HG02885 (cell line): Measurements from ENCODE around the gene L3MBTL4.
"Not testable (repeated sequence)": the region's sequence is repeated elsewhere in the genome, so short reads cannot be mapped to it uniquely, and the experiment has no call there.

Source experiments
- ATAC-seq: cut with Tn5 transposase; IDR thresholded peaks from one replicate; pipeline ENCODE4 v1.9.1; 2021; ENCODE audit warnings: mild to moderate bottlenecking; ENCODE audit not compliant: unreplicated experiment, poor library complexity

The L3MBTL4 gene

DNA sequence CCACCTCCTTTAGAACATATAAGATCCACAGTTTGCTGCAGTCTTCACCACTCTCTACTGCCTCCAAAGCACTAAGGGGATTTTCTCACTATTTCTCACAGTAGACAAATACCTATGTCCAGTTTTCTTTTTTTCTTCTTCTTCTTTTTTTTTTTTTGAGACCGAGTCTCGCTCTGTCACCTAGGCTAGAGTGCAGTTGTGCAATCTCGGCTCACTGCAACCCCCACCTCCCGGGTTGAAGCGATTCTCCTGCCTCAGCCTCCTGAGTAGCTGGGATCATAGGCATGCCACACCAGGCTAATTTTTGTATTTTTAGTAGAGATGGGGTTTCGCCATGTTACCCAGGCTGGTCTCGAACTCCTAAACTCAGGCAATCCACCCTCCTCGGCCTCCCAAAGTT, 6.2 kb downstream of the L3MBTL4 start:
- not testable (repeated sequence) for ATAC-seq

DNA sequence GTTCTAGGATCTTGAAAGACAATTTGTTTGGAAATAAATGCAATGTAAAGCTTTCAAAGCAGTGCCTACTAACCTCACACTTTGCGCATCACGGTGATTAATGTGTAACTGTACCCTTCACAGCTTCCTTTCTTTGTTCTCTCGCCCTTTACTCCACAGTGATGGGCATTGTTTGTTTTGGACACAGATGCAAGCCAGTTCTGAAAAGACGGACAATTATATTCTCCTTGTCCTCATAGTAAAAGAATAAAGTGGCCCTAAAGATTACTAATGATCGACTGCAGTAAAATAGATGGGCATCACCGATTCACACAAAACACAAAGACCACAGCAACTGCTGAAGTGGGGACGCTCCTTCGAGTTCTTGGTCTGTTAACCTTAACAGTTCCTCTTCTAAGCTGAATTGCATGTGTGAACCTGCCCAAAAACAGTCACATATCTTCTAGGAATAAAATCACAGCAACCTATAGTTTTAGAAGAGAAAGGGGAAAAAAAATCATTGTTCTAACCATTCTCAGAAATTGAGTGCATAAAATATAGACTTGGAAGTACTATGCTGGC, 7.7 kb downstream of the L3MBTL4 start:
- no peak for ATAC-seq

DNA sequence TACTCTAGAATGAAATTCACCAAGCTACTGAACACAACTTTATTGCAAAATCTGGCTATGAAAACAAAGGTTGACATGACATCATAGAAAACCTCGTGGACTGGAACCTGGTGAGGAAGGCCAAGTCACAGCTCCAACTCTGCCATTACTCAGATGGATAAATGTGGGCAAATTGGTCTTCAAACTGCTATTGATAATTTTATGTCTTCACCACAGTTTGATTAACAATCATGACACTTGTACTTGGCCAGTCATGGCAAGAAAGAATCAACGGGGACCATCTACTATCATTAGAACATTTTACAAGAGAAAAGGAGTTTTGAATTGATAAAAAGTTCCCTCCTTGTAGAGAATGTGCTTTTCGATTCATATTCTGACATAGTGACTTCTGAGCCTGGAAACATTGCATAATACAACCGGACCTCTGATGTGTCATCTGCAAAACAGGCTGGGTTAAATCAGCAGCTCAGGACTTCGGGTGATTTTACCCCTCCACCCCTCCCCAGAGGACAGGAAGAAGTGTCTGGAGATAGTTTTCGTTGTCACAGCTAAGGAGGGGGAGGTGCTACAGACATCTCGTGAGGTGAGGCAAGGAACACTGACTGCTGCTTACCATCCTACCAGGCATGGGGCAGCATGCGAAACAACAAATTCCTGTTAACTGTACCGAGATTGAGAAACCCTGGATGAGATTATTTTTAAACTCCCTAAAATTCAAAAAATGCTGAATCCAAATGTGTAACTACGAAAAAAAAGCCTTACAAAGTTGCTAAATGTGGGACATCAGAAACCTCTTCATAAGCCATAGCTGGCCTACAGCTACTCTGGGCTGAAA, 8.4 kb downstream of the L3MBTL4 start:
- ATAC-seq, result no peak

DNA sequence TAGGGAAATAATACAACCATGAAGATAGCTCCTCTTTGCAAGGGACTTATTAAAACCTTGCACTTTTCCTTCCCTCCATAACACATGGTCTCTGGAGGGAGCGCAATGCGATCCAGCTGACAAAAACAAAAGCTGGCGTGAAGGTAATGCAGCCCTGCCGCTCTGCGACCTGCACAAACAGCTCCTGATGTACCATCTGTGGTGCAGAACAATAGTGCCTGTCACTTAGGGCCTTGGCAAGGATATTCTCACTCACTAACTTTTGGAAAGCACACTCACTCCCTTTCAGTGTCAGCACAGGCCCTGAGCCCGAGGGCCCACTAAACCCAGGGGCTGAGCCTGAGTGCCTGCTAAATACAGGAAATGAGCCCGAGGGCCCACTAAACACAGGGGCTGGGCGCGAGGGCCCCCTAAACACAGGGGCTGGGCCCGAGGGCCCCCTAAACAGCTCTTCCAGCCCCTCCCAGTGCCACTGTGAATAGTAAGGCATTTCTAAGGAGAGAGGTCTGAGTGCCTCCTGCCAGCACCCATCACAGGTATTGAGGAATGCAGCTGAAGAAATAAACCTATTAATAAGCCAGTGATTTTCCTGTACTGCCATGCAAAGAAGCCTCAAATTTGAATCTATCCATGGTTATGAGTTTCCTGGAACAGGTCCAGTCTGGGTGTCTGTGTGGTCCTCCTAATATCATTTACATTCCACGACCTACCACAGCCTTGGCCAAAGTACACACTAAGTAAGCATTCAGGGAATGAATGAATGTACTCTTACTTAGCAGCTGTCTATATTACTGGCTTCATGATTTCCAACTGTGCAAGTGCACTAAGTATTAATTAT, 9.3 kb downstream of the L3MBTL4 start:
- ATAC-seq, result no peak

DNA sequence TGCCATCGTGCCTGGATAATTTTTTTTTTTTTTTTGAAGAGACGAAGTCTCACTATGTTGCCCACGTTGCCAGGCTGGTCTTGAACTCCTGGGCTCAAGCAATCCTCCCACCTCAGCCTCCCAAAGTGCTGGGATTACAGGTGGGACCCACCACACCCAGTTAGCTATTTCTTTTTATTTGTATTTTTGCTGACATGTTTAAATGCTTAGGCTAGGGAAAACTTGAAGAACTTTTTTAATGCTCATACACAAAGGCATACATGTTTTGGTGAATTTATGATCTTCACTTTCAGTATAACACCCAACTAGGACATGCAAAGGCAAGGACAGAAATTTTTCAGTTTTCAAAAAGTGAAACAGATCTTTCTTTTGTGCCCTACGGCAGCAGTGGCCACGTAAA, 9.9 kb downstream of the L3MBTL4 start:
- no peak for ATAC-seq

DNA sequence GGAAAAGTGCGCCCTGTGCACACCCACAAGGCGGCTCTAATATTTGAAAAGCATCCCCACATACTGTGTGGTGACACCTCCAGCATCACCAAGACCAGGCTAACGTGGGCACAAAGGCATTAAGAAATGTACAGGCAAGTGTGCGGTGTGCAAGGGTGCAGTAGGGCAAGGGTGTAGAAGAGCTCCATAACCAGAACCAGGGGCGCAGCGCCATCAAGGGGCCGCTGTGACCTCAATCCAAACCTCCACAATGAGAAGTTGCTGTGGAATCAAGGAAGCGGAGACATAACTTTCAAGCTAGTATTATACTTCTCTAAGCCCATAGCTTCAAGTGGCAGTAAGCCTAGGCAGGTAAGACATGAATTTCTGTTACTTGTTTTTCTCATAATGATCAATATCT, 13.0 kb downstream of the L3MBTL4 start:
- ATAC-seq, result no peak

DNA sequence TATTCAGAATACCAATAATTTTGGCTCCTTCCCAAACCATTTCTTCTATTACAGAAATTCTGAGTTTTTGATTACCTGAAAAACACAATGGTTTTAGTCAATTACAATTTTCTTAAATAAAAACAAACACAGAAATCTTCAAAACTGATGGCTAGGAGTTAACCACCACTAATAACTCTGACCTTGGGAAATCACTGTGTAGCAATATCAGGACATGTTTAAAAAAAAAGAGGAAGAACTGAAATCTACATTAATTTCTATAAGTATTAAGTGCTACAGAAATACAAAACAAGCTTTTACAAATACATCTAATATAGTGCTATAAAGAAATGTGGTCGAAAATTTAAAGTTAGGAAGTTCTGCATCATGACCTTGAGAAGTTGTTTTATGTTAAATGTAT, 14.9 kb downstream of the L3MBTL4 start:
- no peak for ATAC-seq

DNA sequence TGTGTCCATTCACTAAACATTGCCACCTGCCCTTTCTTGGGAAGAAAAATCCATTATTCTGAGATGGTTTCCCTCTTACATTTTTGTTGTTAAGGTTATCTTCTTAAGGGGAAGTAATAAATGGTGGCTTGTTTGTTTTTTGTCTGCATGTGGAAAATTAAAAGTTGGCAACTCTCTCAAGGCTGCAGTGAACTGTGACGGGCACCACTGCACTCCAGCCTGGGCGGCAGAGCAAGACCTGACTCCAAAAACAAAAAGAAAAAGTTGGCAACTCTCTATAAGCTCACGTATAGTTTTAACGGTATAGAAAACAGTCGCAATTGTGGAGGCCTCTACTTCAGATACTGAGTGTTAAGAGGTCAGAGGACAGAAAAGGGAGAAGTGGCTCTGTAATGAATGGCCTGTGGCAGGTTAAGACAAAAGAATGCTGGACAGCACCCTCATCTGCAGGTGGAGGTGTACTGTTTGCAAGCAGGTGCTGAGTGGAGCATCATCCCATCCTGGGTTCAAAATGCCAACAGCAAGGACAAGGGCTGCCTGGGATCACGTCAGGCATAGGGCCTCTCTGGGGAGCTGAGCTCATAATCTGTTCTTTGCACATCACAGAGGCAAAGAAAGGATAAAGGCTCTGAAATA, 16.7 kb downstream of the L3MBTL4 start:
- ATAC-seq, result no peak

DNA sequence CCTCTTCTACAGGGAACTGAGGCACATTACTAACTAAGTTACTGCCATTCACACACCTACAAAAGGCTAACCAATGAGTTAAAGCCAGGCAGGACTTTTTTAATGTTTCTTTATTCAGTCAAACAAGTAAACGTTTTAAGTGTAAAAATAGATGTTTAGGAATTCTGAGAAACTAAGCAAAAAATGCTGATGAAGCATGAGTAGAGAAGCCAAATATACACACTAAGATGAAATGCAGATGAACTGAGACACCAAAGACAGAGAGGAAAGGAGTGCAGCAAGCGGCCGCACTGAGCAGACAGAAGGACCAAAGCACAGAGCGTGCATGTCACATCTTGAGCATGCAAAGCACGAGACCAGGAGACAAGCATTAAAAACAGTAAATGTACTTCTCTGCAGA, 17.9 kb downstream of the L3MBTL4 start:
- ATAC-seq, result no peak

DNA sequence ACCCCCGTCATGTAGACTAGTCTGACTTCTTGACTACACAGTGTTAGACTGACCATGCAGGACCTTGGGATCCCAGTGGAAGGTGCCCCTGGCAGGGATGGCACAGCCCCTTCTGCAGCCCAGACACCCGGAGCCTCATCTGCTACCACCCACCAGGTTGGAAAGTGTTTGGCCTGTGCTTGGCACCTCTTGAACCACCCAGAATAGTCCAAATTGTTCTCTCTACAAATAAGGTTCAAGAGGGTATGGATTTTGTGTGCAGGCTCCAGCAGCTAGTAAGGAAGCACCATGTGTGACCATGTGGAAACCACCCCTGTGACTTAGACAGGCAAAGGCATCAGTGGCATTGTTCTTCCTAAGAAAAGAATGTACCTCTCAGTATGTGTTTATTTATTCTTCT, 18.4 kb downstream of the L3MBTL4 start:
- ATAC-seq, result no peak

DNA sequence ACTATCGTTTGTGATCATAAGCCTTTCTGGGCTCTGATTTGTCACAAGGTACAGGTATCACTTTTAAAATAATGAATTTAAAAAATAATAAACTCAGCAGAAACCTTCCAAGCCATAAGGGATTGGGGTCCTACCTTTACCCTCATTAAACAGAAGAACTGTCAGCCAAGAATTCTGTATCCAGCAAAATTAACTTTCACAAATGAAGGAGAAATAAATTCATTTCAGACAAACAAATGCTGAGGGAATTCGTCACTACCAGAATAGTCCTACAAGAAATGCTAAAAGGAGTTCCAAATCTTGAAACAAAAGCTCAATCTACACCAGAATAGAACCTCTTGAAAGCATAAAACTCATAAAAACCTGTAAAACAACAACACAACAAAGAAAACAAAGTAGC, 25.7 kb downstream of the L3MBTL4 start:
- ATAC-seq, result no peak

DNA sequence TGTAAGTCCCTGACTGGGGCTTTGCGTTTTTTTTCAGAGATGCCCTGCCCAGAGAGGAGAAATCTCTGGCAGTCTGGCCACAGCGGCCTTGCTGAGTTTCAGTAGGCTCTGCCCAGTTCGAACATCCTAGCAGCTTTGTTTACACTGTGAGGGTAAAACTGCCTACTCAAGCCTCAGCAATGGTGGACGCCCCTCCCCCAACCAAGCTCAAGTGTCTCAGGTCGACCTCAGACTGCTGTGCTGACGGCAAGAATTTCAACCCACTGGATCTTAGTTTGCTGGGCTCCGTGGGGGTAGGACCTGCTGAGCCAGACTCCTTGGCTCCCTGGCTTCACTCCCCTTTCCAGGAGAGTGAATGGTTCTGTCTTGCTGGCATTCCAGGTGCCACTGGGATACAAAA, 31.7 kb downstream of the L3MBTL4 start:
- no peak for ATAC-seq

DNA sequence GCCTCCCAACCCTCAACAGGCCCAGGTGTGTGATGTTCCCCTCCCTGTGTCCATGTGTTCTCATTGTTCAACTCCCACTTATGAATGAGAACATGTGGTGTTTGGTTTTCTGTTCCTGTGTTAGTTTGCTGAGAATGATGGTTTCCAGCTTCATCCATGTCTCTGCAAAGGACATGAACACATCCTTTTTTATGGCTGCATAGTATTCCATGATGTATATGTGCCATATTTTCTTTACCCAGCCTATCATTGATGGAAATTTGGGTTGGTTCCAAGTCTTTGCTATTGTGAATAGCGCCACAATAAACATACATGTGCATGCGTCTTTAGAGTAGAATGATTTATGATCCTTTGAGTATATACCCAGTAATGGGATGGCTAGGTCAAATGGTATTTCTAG, 37.2 kb downstream of the L3MBTL4 start:
- ATAC-seq, result not testable (repeated sequence)

DNA sequence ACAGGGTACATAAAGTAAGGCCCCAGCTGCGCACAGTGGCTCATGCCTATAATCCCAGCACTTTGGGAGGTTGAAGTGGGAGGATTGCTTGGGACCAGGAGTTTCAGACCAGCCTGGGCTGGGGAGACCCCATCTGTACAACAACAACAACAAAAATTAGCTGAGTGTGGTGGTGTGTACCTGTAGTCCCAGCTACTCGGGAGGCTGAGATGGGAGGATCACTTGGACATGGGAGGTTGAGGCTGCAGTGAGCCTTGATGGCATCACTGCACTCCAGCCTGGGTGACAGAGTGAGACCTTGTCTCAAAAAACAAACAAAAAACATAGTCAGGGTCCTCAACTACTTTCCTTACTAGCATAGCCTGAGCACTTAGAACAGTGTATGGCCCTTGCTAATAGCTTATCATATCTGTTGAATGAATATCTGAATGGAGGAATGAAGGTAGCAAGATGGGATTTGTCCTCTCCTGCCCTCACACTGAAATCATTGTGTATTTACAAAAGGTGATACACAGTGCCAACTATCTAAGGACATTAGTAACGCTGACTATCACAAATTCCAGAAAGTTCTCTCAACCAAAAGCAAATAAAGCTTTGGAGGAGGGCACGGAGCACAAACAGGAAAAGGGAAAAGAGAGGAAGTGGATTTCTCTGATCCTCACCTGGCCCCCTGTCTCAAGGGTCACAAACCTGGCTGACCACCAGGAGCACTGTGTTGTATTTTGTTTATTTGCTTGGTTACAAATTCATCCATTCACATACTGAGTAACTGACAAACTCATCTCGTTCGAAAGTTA, 38.1 kb downstream of the L3MBTL4 start:
- no peak for ATAC-seq

DNA sequence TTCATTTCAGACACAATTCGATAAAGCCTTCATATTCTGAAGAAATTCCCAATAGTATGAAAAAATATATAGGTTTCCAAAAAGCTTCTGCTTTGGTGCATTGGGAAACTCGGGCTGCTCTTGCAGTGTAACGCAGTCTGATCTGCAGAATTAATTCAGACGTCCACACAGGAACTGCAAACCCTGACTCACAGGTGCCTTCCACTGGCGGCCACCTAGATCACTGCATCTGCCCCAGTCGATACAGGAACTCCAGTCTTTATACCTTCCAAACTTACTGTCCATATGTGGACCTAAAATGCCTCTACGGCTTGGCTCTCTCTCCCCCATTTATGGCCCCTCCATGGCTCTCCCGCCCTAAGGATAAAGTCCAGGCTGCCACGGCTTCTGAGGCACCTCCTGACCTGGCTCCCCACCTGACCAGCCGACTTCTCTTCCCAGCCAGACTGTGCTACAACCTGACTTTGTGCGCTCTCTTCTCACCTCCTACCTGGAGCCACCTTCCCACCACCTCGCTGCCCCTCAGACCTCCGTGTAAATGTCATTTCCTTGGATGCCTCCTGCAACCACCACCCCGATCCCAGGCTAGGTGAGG, 39.7 kb downstream of the L3MBTL4 start:
- ATAC-seq, result no peak

DNA sequence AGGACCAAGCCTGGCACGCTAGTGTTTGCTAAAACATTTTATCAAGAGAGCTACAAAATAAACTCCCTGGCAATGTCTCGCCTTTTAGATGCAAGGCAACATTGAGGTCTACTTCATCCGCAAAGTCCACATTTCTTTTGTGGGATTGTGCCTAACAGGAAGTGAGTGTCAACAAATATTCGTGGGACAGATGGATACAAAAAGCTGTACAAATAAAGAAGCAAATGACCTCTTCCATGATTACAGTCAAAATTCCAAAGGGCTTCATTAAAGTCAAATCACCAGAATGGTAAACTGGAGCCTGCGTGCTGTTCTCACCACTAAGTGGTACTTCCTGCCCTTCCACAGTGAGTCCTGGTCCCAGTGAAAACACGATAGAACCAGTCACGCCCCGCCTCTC, 40.4 kb downstream of the L3MBTL4 start:
- ATAC-seq, result no peak

DNA sequence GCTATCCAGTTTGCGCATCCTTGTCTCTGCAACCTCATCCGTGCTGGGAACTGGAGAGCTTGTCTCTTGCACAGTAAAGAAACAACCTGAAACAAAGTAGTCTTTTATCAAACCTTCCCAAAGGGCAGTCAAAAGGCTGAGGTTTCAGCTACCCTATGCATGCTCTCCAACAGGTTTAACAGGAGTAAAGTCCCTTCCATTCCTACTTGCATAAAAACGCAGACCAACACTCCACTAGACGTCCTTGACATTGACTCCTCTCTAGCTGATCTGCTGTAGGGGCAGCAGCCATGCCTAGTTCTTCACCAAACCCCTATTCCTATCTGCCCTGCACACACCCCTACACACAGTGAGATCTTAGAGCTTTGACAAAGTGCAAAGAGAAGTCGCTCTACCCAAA, 41.5 kb downstream of the L3MBTL4 start:
- ATAC-seq, result no peak

DNA sequence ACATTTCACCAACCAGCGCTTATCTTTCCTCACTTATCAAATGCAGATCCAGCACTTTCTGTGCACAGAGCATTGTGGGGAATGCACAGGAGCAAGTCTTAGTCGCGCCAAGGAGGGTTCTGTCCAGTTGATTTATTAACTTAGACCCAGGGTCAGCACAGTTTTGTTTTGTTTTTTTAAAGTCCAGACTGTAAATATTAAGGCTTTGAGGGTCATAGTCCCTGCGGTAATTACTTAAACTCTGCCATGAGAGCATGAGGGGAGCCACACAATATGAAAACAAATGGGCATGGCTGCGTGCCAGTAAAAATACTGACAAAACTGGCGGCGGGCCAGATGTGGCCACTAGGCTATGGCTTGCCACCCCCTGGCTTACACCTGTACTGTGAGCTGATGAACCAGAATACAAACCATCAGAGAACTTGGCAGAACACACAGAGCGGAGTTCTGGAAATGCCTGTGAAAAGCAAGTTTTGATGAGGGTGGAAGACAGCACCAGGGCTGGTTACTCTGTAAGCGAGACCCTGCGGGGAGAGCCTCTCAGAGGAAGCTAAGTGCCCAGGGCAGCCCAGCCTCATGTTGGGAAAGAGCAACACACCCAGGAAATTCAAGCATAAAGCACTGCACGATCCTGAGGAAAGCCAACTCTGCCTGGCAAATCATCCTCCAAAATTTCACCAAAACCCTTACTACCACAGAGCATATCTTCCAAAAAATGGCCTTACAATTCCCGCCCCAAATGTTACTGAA, 43.6 kb downstream of the L3MBTL4 start:
- no peak for ATAC-seq

DNA sequence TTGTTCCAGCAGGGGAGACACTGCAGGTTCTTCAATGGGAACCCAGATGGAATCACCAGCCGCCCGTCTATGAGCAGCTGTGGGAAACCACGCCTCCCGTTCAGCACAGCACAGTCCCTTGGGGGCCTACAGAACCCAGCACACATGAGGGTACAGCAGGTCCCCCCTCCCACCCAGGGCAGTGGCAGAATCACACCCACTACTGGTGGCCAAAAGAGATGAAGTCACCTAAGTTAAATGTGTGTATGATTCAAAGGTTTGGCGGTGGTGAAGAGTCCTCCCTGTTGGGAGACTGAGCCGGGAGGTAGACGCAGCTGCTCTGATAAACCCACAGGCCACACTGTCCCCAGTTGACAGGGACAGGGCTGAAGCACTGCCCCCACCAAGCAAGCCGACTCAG, 44.3 kb downstream of the L3MBTL4 start:
- ATAC-seq, result no peak
